SK-N-SH (cell line): ENCODE measurements around the gene EPB41L4B. TPM values are rescaled to one million over a fixed set of nuclear protein-coding genes. Genes with fewer than 3 reads are reported as not detected.
"Not testable (repeated sequence)": the region's sequence is repeated elsewhere in the genome, so short reads cannot be mapped to it uniquely, and the experiment has no call there.

Source experiments
- CTCF ChIA-PET: fragments of 300-600, 350-600 bp; formaldehyde crosslinking; extraction: SDS; loops from one replicate; lab custom pipeline; 2021; lab: Yijun Ruan, JAX
- POLR2A ChIA-PET: fragments of 350-600 bp; sonication (Branson Sonifier 250); formaldehyde crosslinking; extraction: SDS; loops from one replicate; lab custom pipeline; 2020; ENCODE audit warnings: antibody characterized with exemption, inconsistent platforms; lab: Yijun Ruan, JAX
- DNase-seq: peaks from one replicate; pipeline ENCODE4 v3.0.0; 2012
- H2AFZ ChIP-seq: fragments of 200-600 bp; sonication (generic); 2 replicates; pipeline ENCODE4 v1.8.1; 2016; ENCODE audit warnings: antibody characterized with exemption, mild to moderate bottlenecking, low read depth
- H3F3A ChIP-seq: fragments of 200-600 bp; sonication (generic); replicated peaks from 2 replicates; pipeline ENCODE3; 2016; ENCODE audit warnings: antibody characterized with exemption, mild to moderate bottlenecking; ENCODE audit not compliant: insufficient read depth
- H3K27ac ChIP-seq, 2 experiments: fragments of 200-500 bp in 1 of 2; fragments of 200-600 bp in 1 of 2; sonication (Bioruptor generic) in 1 of 2; sonication (generic), shearing (Covaris generic) in 1 of 2; 2 replicates each; pipeline versions ENCODE4 v1.5.1 to v1.6.1; 2014 to 2016; ENCODE audit warnings: low read depth in 2 of 2, inconsistent platforms in 1 of 2, low read length in 1 of 2, mild to moderate bottlenecking in 1 of 2, mixed read lengths in 1 of 2
- H3K27me3 ChIP-seq: fragments of 200-600 bp; sonication (generic), shearing (Covaris generic); 2 replicates; pipeline ENCODE4 v1.6.1; 2016; ENCODE audit warnings: mixed run types; ENCODE audit not compliant: insufficient read depth
- H3K36me3 ChIP-seq, 2 experiments: fragments of 200-500 bp in 1 of 2; fragments of 200-600 bp in 1 of 2; sonication (Bioruptor generic) in 1 of 2; sonication (generic) in 1 of 2; replicated peaks in 1 of 2; 2 replicates each; pipeline versions ENCODE3 to v1.5.1; 2014 to 2016; ENCODE audit warnings: low read length in 1 of 2, mild to moderate bottlenecking in 1 of 2; ENCODE audit not compliant: insufficient read depth in 2 of 2, control insufficient read depth in 1 of 2
- H3K4me1 ChIP-seq, 2 experiments: fragments of 200-500 bp in 1 of 2; fragments of 200-600 bp in 1 of 2; sonication (Bioruptor generic) in 1 of 2; sonication (generic), shearing (Covaris generic) in 1 of 2; 2 replicates each; pipeline versions ENCODE4 v1.5.1 to v1.6.1; 2014 to 2016; ENCODE audit warnings: low read depth in 1 of 2, low read length in 1 of 2, mixed run types in 1 of 2; ENCODE audit not compliant: insufficient read depth in 2 of 2, control insufficient read depth in 1 of 2
- H3K4me2 ChIP-seq: fragments of 200-600 bp; sonication (generic), shearing (Covaris generic); 2 replicates; pipeline ENCODE4 v1.6.1; 2017; ENCODE audit warnings: mixed run types
- H3K4me3 ChIP-seq, 2 experiments: fragments of 200-500 bp in 1 of 2; fragments of 200-600 bp in 1 of 2; sonication (Bioruptor generic) in 1 of 2; sonication (generic), shearing (Covaris generic) in 1 of 2; 2 replicates each; pipeline versions ENCODE4 v1.5.1 to v1.8.1; 2014 to 2016; ENCODE audit warnings: low read depth in 2 of 2, inconsistent platforms in 1 of 2, low read length in 1 of 2, mild to moderate bottlenecking in 1 of 2, mixed read lengths in 1 of 2, moderate library complexity in 1 of 2
- H3K79me2 ChIP-seq: fragments of 200-600 bp; sonication (generic); 2 replicates; pipeline ENCODE4 v1.8.1; 2017; ENCODE audit warnings: mild to moderate bottlenecking; ENCODE audit not compliant: insufficient read depth
- H3K9ac ChIP-seq: fragments of 200-600 bp; sonication (generic); 2 replicates; pipeline ENCODE4 v1.6.1; 2017; ENCODE audit warnings: mixed run types
- H3K9me2 ChIP-seq: fragments of 200-600 bp; sonication (generic); 2 replicates; pipeline ENCODE4 v1.6.1; 2017; ENCODE audit warnings: mixed run types
- H3K9me3 ChIP-seq: fragments of 200-600 bp; sonication (generic); 2 replicates; pipeline ENCODE4 v1.6.1; 2017; ENCODE audit warnings: mixed run types, mild to moderate bottlenecking, moderate library complexity
- H4K20me1 ChIP-seq: fragments of 200-600 bp; sonication (generic); 2 replicates; pipeline ENCODE4 v1.6.1; 2017; ENCODE audit warnings: mild to moderate bottlenecking, mixed run types; ENCODE audit not compliant: insufficient read depth
- EP300 ChIP-seq, 2 experiments: IDR thresholded peaks; 2 replicates each; pipeline versions ENCODE4 v1.4.0 to v1.6.1; 2012; ENCODE audit warnings: borderline replicate concordance in 1 of 2, low read depth in 1 of 2, low read length in 1 of 2
- EZH2phosphoT487 ChIP-seq: fragments of 200-600 bp; sonication (generic); IDR thresholded peaks from 2 replicates; pipeline ENCODE4 v1.6.1; 2017; ENCODE audit warnings: low read depth, mixed run types, mild to moderate bottlenecking, antibody characterized with exemption, moderate library complexity, borderline replicate concordance
- FOXJ3 ChIP-seq: sonication (generic); formaldehyde crosslinking; IDR thresholded peaks from 2 replicates; pipeline ENCODE4 v1.5.1; 2020; ENCODE audit warnings: mild to moderate bottlenecking, missing genetic modification reagents
- JUND ChIP-seq: IDR thresholded peaks from 2 replicates; pipeline ENCODE4 v1.4.0; 2012
- MXI1 ChIP-seq: IDR thresholded peaks from 2 replicates; pipeline ENCODE4 v1.6.1; 2012; ENCODE audit warnings: mild to moderate bottlenecking, low read depth, low read length, improper control_type of control experiment
- NRF1 ChIP-seq: IDR thresholded peaks from 2 replicates; pipeline ENCODE4 v1.6.1; 2012; ENCODE audit warnings: low read depth, mild to moderate bottlenecking, low read length
- RAD21 ChIP-seq: IDR thresholded peaks from 2 replicates; pipeline ENCODE4 v1.6.1; 2012; ENCODE audit warnings: mild to moderate bottlenecking, low read length
- RCOR1 ChIP-seq: fragments of 150-350 bp; IDR thresholded peaks from 2 replicates; pipeline ENCODE4 v1.6.1; 2017; ENCODE audit warnings: antibody characterized with exemption, low read length
- SIN3A ChIP-seq: IDR thresholded peaks from 2 replicates; pipeline ENCODE4 v1.6.1; 2012; ENCODE audit warnings: low read depth, mild to moderate bottlenecking, low read length, moderate library complexity, borderline replicate concordance
- SMC3 ChIP-seq: IDR thresholded peaks from 2 replicates; pipeline ENCODE4 v1.6.1; 2012; ENCODE audit warnings: low read depth, low read length, improper control_type of control experiment
- TCF12 ChIP-seq: IDR thresholded peaks from 2 replicates; pipeline ENCODE4 v1.4.0; 2012
- TEAD4 ChIP-seq: IDR thresholded peaks from 2 replicates; pipeline ENCODE4 v1.4.0; 2012; ENCODE audit warnings: mild to moderate bottlenecking, borderline replicate concordance; ENCODE audit not compliant: insufficient read depth
- whole genome bisulfite sequencing: methylation state at CpG from one replicate; pipeline ENCODE4 v1.1.6; 2017; ENCODE audit warnings: low lambda C conversion rate; 5-methylcytosine and 5-hydroxymethylcytosine counted together
- polyA plus RNA-seq, 3 experiments: library from polyadenylated mRNA; depleted of rRNA; stranded (reverse); fragments of >200 nt; gene quantifications; 2 replicates each; pipeline ENCODE4 v1.2.3, GENCODE V29; 2012
- TF ChIP-seq, protein P1 (sequence below): IDR thresholded peaks from 2 replicates; pipeline ENCODE4; 2012
- TF ChIP-seq, protein P2 (sequence below): fragments of 150-350 bp; IDR thresholded peaks from 2 replicates; pipeline ENCODE4 v1.6.1; 2017; ENCODE audit warnings: antibody characterized with exemption, low read length, low read depth, borderline replicate concordance
- TF ChIP-seq, protein P3 (sequence below): fragments of 200-600 bp; sonication (generic); IDR thresholded peaks from 2 replicates; pipeline ENCODE4 v1.6.1; 2017; ENCODE audit warnings: antibody characterized with exemption, mild to moderate bottlenecking, moderate library complexity

The EPB41L4B gene
- polyA plus RNA-seq, 1 of the 3 experiments (the other 2 are of a cell fraction), result 0.59 TPM

DNA sequence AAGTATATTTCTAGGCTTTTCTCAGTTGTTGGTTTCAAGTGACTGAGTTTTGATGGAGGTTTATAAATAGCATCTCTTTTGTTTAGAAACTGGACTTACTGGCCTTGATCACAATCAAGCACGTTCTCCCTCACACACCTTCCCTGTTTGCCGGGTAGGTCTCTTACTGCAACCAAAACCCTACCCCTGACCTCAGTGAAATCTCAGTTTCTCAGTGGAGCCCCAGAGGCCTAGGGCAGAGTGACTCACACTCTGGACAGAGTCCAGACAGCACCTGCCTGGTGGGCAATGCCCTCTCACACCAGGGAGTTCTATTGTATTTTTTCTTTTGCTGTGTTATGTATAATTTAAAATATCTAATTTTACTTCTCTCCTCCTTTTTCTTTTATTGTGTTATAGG lies 48.4 kb upstream of the EPB41L4B start:
- Histone ChIP-seq H3K79me2 (no peaks in the 10 kb centered on the region), H3K4me1 (no peaks in the 10 kb centered on the region), H2AFZ (no peak overlapping the region), H3F3A (no peaks in the 10 kb centered on the region), H3K4me2 (no peak overlapping the region), H3K9ac (no peak overlapping the region), H3K9me3 (no peaks in the 10 kb centered on the region), H3K27ac (no peak overlapping the region), H3K9me2 (no peaks in the 10 kb centered on the region), H3K27me3 (0 out of 2 replicates have a peak, but pooled peaks cover 4% of the 10 kb centered on the region), H3K36me3 (no peaks in the 10 kb centered on the region), H3K4me3 (no peak overlapping the region), H4K20me1 (no peaks in the 10 kb centered on the region)
- no peak for DNase-seq
- WGBS, result 52% methylated on average over 2 of the region's 2 CpGs
- CTCF ChIA-PET, result interaction anchor here (0.6 to 1.2 kb wide), 2 partner anchors 33 to 48 kb away, joined by 3 read pairs; no protein-coding TSS in a partner anchor
- POLR2A ChIA-PET, result no interaction called here
- TF ChIP-seq SMC3 (no peak), MXI1 (no peak), RAD21 (no peak), SIN3A (no peak), TEAD4 (no peak), EZH2phosphoT487 (no peak), JUND (no peak), TCF12 (no peak), RCOR1 (no peak), NRF1 (no peak), EP300 (IDR thresholded peaks at IDR 0.05; ENCODE audit: borderline replicate concordance in 1 of 2, low read depth in 1 of 2, low read length in 1 of 2) (no peak)
- TF ChIP-seq, protein P1, sequence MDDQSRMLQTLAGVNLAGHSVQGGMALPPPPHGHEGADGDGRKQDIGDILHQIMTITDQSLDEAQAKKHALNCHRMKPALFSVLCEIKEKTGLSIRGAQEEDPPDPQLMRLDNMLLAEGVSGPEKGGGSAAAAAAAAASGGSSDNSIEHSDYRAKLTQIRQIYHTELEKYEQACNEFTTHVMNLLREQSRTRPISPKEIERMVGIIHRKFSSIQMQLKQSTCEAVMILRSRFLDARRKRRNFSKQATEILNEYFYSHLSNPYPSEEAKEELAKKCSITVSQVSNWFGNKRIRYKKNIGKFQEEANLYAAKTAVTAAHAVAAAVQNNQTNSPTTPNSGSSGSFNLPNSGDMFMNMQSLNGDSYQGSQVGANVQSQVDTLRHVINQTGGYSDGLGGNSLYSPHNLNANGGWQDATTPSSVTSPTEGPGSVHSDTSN, result no peak
- TF ChIP-seq, protein P2, sequence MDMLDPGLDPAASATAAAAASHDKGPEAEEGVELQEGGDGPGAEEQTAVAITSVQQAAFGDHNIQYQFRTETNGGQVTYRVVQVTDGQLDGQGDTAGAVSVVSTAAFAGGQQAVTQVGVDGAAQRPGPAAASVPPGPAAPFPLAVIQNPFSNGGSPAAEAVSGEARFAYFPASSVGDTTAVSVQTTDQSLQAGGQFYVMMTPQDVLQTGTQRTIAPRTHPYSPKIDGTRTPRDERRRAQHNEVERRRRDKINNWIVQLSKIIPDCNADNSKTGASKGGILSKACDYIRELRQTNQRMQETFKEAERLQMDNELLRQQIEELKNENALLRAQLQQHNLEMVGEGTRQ, result no peak
- TF ChIP-seq, protein P3, sequence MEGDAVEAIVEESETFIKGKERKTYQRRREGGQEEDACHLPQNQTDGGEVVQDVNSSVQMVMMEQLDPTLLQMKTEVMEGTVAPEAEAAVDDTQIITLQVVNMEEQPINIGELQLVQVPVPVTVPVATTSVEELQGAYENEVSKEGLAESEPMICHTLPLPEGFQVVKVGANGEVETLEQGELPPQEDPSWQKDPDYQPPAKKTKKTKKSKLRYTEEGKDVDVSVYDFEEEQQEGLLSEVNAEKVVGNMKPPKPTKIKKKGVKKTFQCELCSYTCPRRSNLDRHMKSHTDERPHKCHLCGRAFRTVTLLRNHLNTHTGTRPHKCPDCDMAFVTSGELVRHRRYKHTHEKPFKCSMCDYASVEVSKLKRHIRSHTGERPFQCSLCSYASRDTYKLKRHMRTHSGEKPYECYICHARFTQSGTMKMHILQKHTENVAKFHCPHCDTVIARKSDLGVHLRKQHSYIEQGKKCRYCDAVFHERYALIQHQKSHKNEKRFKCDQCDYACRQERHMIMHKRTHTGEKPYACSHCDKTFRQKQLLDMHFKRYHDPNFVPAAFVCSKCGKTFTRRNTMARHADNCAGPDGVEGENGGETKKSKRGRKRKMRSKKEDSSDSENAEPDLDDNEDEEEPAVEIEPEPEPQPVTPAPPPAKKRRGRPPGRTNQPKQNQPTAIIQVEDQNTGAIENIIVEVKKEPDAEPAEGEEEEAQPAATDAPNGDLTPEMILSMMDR, result no peak

DNA sequence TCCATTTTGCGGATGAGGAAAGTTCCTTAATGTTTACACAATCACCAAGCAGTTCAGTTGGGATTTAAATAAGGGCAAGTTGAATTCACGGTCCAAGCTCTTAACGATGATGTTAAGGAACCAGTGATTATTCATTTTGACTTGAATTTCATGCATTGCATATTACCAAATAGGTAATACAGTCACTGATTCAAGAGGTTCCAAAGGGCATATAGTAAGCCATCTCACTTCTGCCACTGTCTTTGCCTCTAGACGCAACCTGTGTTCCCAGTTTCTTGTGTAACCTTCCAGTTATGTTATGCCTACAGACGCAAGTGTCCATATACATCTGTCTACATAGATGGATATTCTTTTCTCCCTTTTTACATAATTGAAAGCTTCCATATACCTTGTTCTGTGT lies 39.9 kb upstream of the EPB41L4B start:
- Histone ChIP-seq H3K27me3 (peaks cover 4% of the 10 kb centered on the region; the same call in 1 of the 2 replicates), H3K9ac (no peak overlapping the region), H3K36me3 (no peaks in the 10 kb centered on the region), H3K27ac (no peak overlapping the region), H3K79me2 (no peaks in the 10 kb centered on the region), H3K4me3 (no peak overlapping the region), H4K20me1 (no peaks in the 10 kb centered on the region), H3F3A (no peaks in the 10 kb centered on the region), H3K4me2 (no peak overlapping the region), H3K9me3 (no peaks in the 10 kb centered on the region), H3K9me2 (no peaks in the 10 kb centered on the region)
- WGBS, result 77% methylated on average over 5 of the region's 5 CpGs
- ChIA-PET POLR2A (no interaction called here), CTCF (no interaction called here)
- no peak for DNase-seq
- TF ChIP-seq TCF12, result no peak
- TF ChIP-seq FOXJ3 (CRISPR knock-in tag), result no peak
- TF ChIP-seq, all 33 proteins: peak for 0
- H2AFZ ChIP-seq, result no peak overlapping the region
- no peaks in the 10 kb centered on the region for H3K4me1 ChIP-seq

DNA sequence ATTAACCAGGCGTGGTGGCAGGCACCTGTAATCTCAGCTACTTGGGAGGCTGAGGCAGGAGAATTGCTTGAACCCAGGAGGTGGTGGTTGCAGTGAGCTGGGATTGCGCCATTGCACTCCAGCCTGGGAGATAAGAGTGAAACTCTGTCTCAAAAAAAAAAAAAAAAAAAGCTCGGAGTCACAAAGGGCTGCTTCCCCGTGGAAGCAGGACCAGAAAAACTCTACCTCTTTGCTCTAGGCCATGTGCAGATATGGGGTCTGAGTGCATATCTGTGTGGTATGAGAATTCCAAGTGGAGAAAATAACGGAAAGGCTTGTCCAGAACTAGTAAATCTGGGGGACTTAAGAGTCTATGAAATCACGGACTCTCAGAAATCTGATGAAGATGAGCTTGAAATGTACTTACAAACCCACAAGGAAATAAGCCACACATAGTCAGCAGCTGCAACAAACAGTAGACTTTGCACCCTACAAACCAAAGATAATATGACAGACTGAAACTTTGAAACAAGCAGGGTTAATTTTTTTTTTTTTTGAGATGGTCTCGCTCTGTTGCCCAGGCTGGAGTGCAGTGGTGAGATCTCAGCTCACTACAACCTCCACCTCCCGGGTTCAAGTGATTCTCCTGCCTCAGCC lies 38.2 kb upstream of the EPB41L4B start:
- H3K79me2 ChIP-seq, POLR2A ChIA-PET, H3F3A ChIP-seq, H3K27me3 ChIP-seq, H3K4me2 ChIP-seq, H3K9ac ChIP-seq, H3K36me3 ChIP-seq, H3K4me3 ChIP-seq, H3K4me1 ChIP-seq, H3K9me3 ChIP-seq, DNase-seq, H2AFZ ChIP-seq, H4K20me1 ChIP-seq, H3K9me2 ChIP-seq, H3K27ac ChIP-seq: not testable (repeated sequence)
- CTCF ChIA-PET, result interaction anchor here (1.1 kb wide), 1 partner anchor 15 kb away, joined by 3 read pairs; no protein-coding TSS in a partner anchor
- 40% methylated on average over 8 of the region's 8 CpGs for WGBS
